HepG2 (cell line): ENCODE measurements around the gene KCNQ2. TPM values are rescaled to one million over a fixed set of nuclear protein-coding genes. Genes with fewer than 3 reads are reported as not detected.

Experiments used
- ARID4A ChIP-seq: sonication (generic); formaldehyde crosslinking; IDR thresholded peaks from 2 replicates; pipeline ENCODE4 v1.5.0; 2020; ENCODE audit warnings: mild to moderate bottlenecking, missing genetic modification reagents, borderline replicate concordance
- CENPX ChIP-seq: sonication (generic); formaldehyde crosslinking; IDR thresholded peaks from 2 replicates; pipeline ENCODE4 v1.9.0; 2021; ENCODE audit warnings: mild to moderate bottlenecking, missing genetic modification reagents, moderate library complexity
- FOXP4 ChIP-seq: sonication (generic); formaldehyde crosslinking; IDR thresholded peaks from 2 replicates; pipeline ENCODE4 v1.4.0; 2020; ENCODE audit warnings: missing genetic modification reagents
- GLI4 ChIP-seq: sonication (generic); formaldehyde crosslinking; IDR thresholded peaks from 2 replicates; pipeline ENCODE4 v1.5.1; 2020; ENCODE audit warnings: missing genetic modification reagents, mild to moderate bottlenecking, moderate library complexity, borderline replicate concordance
- NCOA2 ChIP-seq: sonication (generic); formaldehyde crosslinking; IDR thresholded peaks from 2 replicates; pipeline ENCODE4 v1.8.0; 2022; ENCODE audit warnings: inconsistent platforms
- NFE2L1 ChIP-seq: sonication (generic); formaldehyde crosslinking; IDR thresholded peaks from 2 replicates; pipeline ENCODE4 v1.4.0; 2020; ENCODE audit warnings: missing genetic modification reagents, mild to moderate bottlenecking, borderline replicate concordance
- NFE2L2 ChIP-seq: fragments of 150-350 bp; IDR thresholded peaks from 2 replicates; pipeline ENCODE4 v1.6.1; 2014; ENCODE audit warnings: low read length
- NFYB ChIP-seq: sonication (generic); formaldehyde crosslinking; IDR thresholded peaks from 2 replicates; pipeline ENCODE4 v1.4.0; 2020; ENCODE audit warnings: missing genetic modification reagents
- NR2F1 ChIP-seq, 2 experiments: fragments of 450-650 bp in 1 of 2; formaldehyde crosslinking in 1 of 2; IDR thresholded peaks; 2 replicates each; pipeline versions ENCODE4 v1.5.0 to v1.6.1; 2016 to 2020; ENCODE audit warnings: mild to moderate bottlenecking in 1 of 2, missing compliant biosample characterization in 1 of 2, missing genetic modification reagents in 1 of 2, moderate library complexity in 1 of 2
- RBAK ChIP-seq: sonication (generic); formaldehyde crosslinking; IDR thresholded peaks from 2 replicates; pipeline ENCODE4 v1.5.1; 2020; ENCODE audit warnings: mild to moderate bottlenecking, missing genetic modification reagents
- TEAD2 ChIP-seq: sonication (generic); formaldehyde crosslinking; IDR thresholded peaks from 2 replicates; pipeline ENCODE4 v1.9.0; 2021; ENCODE audit warnings: missing genetic modification reagents
- U2AF2 ChIP-seq: fragments of 200-400 bp; formaldehyde crosslinking; IDR thresholded peaks from 2 replicates; pipeline ENCODE4 v1.6.1; 2017; ENCODE audit warnings: low read depth, mild to moderate bottlenecking, low read length
- ZBTB7B ChIP-seq: sonication (generic); formaldehyde crosslinking; IDR thresholded peaks from 2 replicates; pipeline ENCODE4 v1.4.0; 2020; ENCODE audit warnings: missing genetic modification reagents
- ZBTB8A ChIP-seq: sonication (generic); formaldehyde crosslinking; IDR thresholded peaks from 2 replicates; pipeline ENCODE4 v1.4.0; 2020; ENCODE audit warnings: mild to moderate bottlenecking, low read depth, missing genetic modification reagents, borderline replicate concordance
- ZFP36L1 ChIP-seq: sonication (generic); formaldehyde crosslinking; IDR thresholded peaks from 2 replicates; pipeline ENCODE4 v1.8.0; 2022; ENCODE audit warnings: mild to moderate bottlenecking, missing genetic modification reagents, moderate library complexity
- ZMYM4 ChIP-seq: sonication (generic); formaldehyde crosslinking; IDR thresholded peaks from 2 replicates; pipeline ENCODE4 v1.8.1; 2023; ENCODE audit warnings: mild to moderate bottlenecking, missing genetic modification reagents
- ZNF251 ChIP-seq: sonication (generic); formaldehyde crosslinking; IDR thresholded peaks from 2 replicates; pipeline ENCODE4 v1.9.0; 2021; ENCODE audit warnings: mild to moderate bottlenecking, missing genetic modification reagents
- ZNF326 ChIP-seq: sonication (generic); formaldehyde crosslinking; IDR thresholded peaks from 2 replicates; pipeline ENCODE4 v1.4.0; 2020; ENCODE audit warnings: missing genetic modification reagents, borderline replicate concordance
- ZNF552 ChIP-seq: sonication (generic); formaldehyde crosslinking; IDR thresholded peaks from 2 replicates; pipeline ENCODE4 v1.9.0; 2022; ENCODE audit warnings: missing genetic modification reagents, mild to moderate bottlenecking, borderline replicate concordance
- ZNF563 ChIP-seq: sonication (generic); formaldehyde crosslinking; IDR thresholded peaks from 2 replicates; pipeline ENCODE4 v1.8.0; 2022; ENCODE audit warnings: mild to moderate bottlenecking, moderate library complexity, missing genetic modification reagents
- ZNF570 ChIP-seq: sonication (generic); formaldehyde crosslinking; IDR thresholded peaks from 2 replicates; pipeline ENCODE4 v1.4.0; 2020; ENCODE audit warnings: mild to moderate bottlenecking, missing genetic modification reagents, borderline replicate concordance
- ZNF644 ChIP-seq: IDR thresholded peaks from 2 replicates; pipeline ENCODE4 v1.6.1; 2016; ENCODE audit warnings: low read depth
- polyA plus RNA-seq, 8 experiments: library from polyadenylated mRNA; depleted of rRNA in 3 of 8; stranded (reverse) in 7 of 8; unstranded in 1 of 8; fragments of >200 nt; fragmentation: Illumina TruSeq in 4 of 8; extraction: Trizol in 4 of 8; gene quantifications; 2 replicates each; pipeline versions ENCODE4 v1.2.1 to v1.2.3, GENCODE V29; 2011 to 2016; ENCODE audit warnings: low read depth in 4 of 8, missing spikeins in 1 of 8, mixed read lengths in 1 of 8; ENCODE audit not compliant: insufficient read depth in 1 of 8
- total RNA-seq, 5 experiments: library from RNA; depleted of rRNA; stranded (reverse); fragments of >200 nt; fragmentation: Illumina TruSeq; extraction: Trizol; gene quantifications; 2 replicates each; pipeline ENCODE4 v1.2.3, GENCODE V29; 2016; ENCODE audit warnings: low read depth in 1 of 5
- TF ChIP-seq, protein P1 (sequence below): IDR thresholded peaks from 2 replicates; pipeline ENCODE4 v1.6.1; 2016; ENCODE audit warnings: control low read depth

KCNQ2 gene
- total and polyA plus RNA-seq, 2 of the 13 experiments (the other 11 are each of a cell fraction or from before 2014, with no cell fraction given): not detected

DNA sequence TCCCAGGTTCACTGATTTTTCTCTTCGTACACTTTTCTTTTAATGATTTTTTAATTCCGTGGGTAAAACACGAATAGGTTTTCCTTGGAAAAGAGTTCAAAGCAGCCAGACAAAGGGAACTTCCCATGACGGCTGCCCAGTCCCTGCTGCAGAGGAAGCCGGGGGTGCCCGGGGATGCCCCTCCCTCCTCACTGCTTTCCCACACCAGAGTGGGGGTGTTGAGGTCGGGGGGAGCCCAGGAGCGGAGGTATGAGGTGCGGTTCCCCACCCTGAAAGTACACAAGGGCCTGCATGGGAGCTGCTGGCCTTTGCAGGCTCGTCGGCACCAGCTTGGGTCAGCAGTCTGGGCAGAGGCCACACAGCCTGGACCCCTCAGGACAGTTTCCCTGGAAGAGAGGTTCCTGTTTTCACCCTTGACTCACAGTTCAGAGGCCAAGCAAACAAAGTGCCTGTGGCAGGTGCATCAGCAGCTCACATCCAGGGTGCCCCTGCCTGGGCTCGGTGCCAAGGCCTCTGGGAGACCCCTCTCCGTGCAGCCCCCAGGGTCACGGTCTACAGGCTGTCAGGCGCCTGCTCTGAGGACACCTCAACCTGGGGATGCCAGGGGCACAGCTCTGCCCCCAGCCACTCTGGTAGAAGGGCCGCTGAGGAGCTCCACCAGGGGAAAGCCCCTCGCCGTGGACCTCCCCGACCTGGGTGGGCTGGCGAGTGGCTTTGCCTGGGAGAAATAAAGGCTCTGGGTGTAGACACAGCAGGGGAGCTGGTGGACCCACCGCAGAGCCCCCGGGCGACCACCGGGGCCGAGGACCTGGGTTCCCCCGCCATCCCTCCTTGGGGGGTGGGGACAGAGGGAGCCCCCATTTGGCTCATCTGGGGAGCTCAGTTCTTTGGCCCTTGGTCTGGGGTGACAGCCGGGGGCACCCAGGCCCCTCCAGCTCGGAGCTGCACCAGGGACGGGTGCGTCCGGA is 95.9 kb downstream of the KCNQ2 start (continued):
- no peak for TF ChIP-seq NCOA2
- TF ChIP-seq ZNF570 (CRISPR knock-in tag): no peak
- TF ChIP-seq NR2F1 (CRISPR knock-in tag; IDR thresholded peaks at IDR 0.05): peak; percentile 33 to 54; a peak in 1 of 4 replicates
- 0 out of 2 replicates have a peak, but pooled peaks have one; percentile 49 for TF ChIP-seq ZNF251
- TF ChIP-seq TEAD2 (CRISPR knock-in tag): no peak
- TF ChIP-seq ZNF644: no peak
- no peak for TF ChIP-seq ZBTB8A (CRISPR knock-in tag)
- TF ChIP-seq FOXP4 (CRISPR knock-in tag): 0 out of 2 replicates have a peak, but pooled peaks have one; percentile 17
- peak; percentile 94 for TF ChIP-seq ZBTB7B (CRISPR knock-in tag)
- TF ChIP-seq ZNF326: no peak
- TF ChIP-seq ZNF563 (CRISPR knock-in tag): 0 out of 2 replicates have a peak, but pooled peaks have one; percentile 15
- no peak for TF ChIP-seq ARID4A (CRISPR knock-in tag)
- no peak for TF ChIP-seq NFE2L1 (CRISPR knock-in tag)
- no peak for TF ChIP-seq U2AF2
- TF ChIP-seq NFYB: no peak
- no peak for TF ChIP-seq CENPX (CRISPR knock-in tag)
- TF ChIP-seq NFE2L2: no peak
- TF ChIP-seq RBAK: no peak
- TF ChIP-seq ZMYM4 (CRISPR knock-in tag): no peak
- no peak for TF ChIP-seq ZNF552 (CRISPR knock-in tag)
- TF ChIP-seq GLI4: no peak
- no peak for TF ChIP-seq ZFP36L1 (CRISPR knock-in tag)
- TF ChIP-seq, protein P1, sequence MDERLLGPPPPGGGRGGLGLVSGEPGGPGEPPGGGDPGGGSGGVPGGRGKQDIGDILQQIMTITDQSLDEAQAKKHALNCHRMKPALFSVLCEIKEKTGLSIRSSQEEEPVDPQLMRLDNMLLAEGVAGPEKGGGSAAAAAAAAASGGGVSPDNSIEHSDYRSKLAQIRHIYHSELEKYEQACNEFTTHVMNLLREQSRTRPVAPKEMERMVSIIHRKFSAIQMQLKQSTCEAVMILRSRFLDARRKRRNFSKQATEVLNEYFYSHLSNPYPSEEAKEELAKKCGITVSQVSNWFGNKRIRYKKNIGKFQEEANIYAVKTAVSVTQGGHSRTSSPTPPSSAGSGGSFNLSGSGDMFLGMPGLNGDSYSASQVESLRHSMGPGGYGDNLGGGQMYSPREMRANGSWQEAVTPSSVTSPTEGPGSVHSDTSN (CRISPR knock-in tag): no peak
